Activated CD8-positive, alpha-beta memory T cell treated with anti-CD3 and anti-CD28 coated beads for 36 hours (primary cell): ENCODE results near the gene TCF3. TPM values are rescaled to one million over a fixed set of nuclear protein-coding genes. Genes with fewer than 3 reads are reported as not detected.

Experiments used
- CTCF ChIA-PET: fragments of 350-600 bp; sonication (Branson Sonifier 250); formaldehyde crosslinking; loops from one replicate; lab custom pipeline; 2021; ENCODE audit warnings: antibody characterized with exemption; lab: Charles Lee
- POLR2A ChIA-PET: fragments of 350-600 bp; sonication (Branson Sonifier 250); formaldehyde crosslinking; loops from one replicate; lab custom pipeline; 2021; ENCODE audit warnings: antibody characterized with exemption; lab: Charles Lee
- total RNA-seq, 2 experiments: library from RNA; stranded (reverse); gene quantifications; one replicate each; pipeline ENCODE4 v1.2.3, GENCODE V29; 2021

TCF3 gene
- total RNA-seq, 2 experiments from 2014 or later = 103 to 109 TPM

GRCh38 chr19:1640893-1641448 lies 11.4 kb downstream of the TCF3 start:
- ChIA-PET CTCF (interaction anchor here (0.6 kb wide), 1 partner anchor 20 kb away, joined by 3 read pairs; no protein-coding TSS in a partner anchor), POLR2A (interaction anchor here (0.6 kb wide), 2 partner anchors 24 to 195 kb away, joined by 3 to 4 read pairs; no protein-coding TSS in a partner anchor)

DNA sequence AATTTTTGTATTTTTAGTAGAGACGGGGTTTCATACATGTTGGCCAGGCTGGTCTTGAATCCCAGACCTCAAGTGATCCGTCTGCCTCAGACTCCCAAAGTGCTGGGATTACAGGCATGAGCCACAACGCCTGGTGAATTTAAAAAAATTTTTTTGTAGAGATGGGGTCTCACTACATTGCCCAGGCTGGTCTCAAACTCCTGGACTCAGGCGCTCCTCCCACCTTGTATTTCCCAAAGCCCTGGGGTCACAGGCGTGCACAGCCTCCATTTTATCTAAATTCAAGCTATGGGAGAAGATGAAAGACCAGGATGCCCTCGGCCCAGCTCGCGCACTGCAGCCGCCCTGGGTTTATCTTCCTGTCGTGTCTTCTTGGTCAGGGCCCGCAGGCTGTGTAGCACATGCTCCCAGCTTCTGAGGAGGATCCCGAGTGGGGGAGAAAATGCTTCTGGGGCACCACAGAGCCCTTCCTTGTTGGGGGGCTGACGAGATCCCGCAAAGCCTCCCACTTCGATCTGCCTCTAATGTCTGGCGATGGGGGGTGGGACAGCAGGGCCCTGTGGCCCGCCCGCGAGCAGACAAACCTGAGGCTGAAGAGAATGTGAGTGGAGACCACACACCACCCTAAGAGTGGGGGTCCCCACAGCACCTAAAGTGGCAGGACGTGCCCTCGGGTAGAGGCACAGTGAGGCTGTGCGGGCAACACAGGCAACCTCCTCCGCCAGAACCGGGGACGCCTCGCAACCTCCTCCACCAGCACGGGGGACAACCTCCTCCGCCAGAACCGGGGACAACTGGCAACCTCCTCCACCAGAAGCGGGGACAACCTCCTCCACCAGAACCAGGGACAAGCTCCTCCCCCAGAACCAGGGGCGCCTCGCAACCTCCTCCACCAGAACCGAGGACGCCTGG lies 15.8 kb downstream of the TCF3 start:
- POLR2A ChIA-PET = no interaction called here
- CTCF ChIA-PET = interaction anchor here (0.6 kb wide), 1 partner anchor 195 kb away, joined by 3 read pairs; no protein-coding TSS in a partner anchor

GRCh38 chr19:1634938-1635243 lies 17.5 kb downstream of the TCF3 start:
- ChIA-PET CTCF (interaction anchor here (0.5 kb wide), 1 partner anchor 458 kb away, joined by 3 read pairs; no protein-coding TSS in a partner anchor), POLR2A (interaction anchor here (0.6 kb wide), 1 partner anchor 36 kb away, joined by 3 read pairs; no protein-coding TSS in a partner anchor)

- POLR2A ChIA-PET = interaction anchor here (0.6 kb wide), 1 partner anchor 36 kb away, joined by 3 read pairs; no protein-coding TSS in a partner anchor
- CTCF ChIA-PET = no interaction called here
These were observed 18.0 kb downstream of the TCF3 start for GRCh38 chr19:1634242-1634937.

- POLR2A ChIA-PET = no interaction called here
- CTCF ChIA-PET = no interaction called here
These were observed 19.1 kb downstream of the TCF3 start for GRCh38 chr19:1633269-1633826.

DNA sequence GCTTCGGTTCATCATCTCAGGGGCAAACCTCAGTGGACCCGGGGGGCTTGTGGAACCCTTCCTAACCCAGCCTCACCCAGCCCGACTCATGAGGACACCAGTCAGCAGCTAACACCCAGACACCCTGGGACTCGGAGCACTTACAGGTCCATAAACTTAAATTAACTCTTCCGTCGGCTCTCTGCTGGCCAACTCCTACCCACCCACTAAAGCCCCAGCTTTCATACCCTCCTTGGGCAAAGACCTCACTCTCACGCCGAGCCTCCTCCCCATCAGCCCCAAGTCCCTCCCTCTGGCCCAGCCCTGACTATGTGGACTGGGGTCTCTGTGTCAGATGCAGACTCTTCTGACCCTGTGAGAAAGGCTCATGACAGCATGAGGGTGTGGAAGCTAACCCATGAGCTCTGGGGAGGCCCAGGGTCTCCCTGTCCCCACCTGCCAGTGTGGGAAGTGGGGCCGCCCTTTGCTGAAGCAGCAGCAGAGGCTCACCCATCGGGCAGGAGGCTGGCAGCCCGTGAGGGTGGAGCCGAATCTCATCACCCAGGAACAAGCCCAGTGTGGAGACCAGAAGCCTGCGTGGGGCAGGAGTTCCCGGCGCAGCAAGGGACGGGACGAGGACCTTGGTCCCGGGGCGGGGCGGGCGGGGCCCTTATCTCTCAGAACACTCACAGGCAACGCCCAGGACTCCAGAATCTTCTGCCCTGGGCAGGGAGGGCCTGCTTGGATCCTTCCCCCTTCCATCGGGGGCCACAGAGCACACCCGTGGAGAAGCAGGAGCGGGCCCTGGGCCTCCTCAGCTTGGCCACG lies 19.8 kb downstream of the TCF3 start:
- ChIA-PET POLR2A (no interaction called here), CTCF (no interaction called here)

GRCh38 chr19:1631557-1632100 lies 20.8 kb downstream of the TCF3 start:
- ChIA-PET POLR2A (no interaction called here), CTCF (no interaction called here)

- ChIA-PET POLR2A (no interaction called here), CTCF (interaction anchor here (0.7 kb wide), 1 partner anchor 41 kb away, joined by 3 read pairs; no protein-coding TSS in a partner anchor)
These were observed 21.6 kb downstream of the TCF3 start for GRCh38 chr19:1630811-1631210.

DNA sequence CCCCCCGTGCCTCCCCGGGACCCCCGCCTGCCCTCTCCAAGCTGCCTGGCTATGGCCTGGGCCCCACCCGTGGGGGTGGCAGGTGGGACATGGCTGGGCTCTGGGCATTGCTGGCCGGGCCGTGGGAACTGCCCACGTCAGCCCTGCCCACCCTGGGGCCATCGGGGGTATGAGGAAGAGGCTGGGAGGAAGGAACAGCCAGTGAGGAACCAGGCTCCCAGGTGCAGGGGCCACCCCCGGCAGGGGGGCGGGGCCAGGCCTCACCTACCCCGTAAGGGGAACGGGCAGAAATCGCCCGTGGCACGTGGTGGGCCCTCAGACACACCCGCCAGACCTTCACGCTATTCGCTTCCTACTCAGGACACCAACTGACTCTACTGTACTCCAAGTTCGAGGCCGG lies 22.4 kb downstream of the TCF3 start:
- POLR2A ChIA-PET = no interaction called here
- CTCF ChIA-PET = no interaction called here

GRCh38 chr19:1629256-1629808 lies 23.1 kb downstream of the TCF3 start:
- CTCF ChIA-PET = no interaction called here

DNA sequence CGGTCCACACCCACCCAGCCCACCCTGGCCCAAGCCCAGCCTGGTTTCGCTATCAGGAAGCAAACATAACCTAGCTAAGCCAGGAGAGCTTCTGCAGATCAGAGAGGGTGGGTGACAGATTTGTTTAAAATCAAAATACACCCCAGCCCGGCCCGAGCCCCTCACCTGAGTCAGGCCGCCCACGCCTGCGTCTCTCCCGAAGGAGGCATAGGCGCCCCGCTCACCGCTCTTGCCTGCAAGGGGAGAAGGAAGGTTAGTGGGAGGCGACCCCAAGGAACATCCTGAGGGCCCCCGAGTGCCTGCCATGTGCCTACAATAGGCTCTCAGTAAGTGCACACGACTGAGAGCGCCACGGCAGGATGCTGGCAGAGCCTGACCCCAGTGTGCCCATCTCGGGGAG lies 25.2 kb downstream of the TCF3 start:
- CTCF ChIA-PET = no interaction called here
- POLR2A ChIA-PET = no interaction called here

More at GRCh38 chr19:1629256-1629808, 23.1 kb downstream of the TCF3 start:
- POLR2A ChIA-PET = no interaction called here

DNA sequence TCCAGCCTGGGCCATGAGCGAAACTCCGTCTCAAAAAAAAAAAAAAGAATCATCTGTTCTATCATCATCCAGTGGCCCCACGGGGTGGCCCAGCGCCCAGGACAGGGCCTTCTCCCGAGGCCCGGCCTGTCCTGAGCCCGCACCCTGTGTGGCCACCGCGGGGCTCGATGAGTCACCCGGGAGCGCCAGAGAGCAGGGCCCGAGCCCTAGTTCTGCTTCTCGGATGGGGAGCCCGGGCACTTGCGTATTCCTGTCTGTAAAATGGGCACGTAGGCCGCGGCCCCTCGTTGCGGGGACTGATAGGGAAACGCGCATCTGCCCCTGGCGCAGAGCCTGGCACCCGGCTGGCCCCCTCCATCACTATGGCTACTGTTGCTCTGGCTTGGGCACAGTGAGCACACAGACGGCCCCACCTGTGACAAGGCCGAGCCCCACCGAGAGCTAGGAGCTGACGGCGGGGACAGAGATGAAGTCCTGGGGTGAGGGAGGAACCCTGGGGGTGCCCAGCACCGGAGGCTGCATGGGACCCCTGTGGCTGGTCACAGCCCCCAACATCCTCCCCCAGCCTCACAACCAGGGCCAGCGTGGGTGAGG lies 25.9 kb downstream of the TCF3 start:
- ChIA-PET POLR2A (no interaction called here), CTCF (interaction anchor here (0.7 kb wide), 1 partner anchor 154 kb away, joined by 3 read pairs; no protein-coding TSS in a partner anchor)

DNA sequence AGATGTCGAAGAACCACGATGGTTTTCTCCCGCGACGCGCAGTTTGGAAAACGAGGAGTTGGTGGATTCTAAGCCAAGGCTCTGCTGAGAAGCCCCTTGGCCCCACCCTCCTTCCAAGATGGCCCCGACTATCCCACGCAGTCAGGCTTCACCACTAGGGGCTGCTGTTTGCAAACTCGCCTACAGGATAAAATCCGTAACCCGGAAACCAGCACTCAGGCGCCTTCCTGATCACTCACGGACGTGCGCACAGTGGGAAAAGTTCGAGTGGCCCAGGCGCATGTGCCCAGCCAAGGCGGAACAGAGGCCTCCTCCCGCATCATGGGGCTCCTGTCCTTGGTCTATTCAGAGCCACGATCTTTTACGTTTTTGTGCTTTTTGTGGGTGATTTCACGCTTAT lies 28.0 kb downstream of the TCF3 start:
- CTCF ChIA-PET = interaction anchor here (1.8 kb wide), 1 partner anchor 213 kb away, joined by 4 read pairs; no protein-coding TSS in a partner anchor
- POLR2A ChIA-PET = no interaction called here

DNA sequence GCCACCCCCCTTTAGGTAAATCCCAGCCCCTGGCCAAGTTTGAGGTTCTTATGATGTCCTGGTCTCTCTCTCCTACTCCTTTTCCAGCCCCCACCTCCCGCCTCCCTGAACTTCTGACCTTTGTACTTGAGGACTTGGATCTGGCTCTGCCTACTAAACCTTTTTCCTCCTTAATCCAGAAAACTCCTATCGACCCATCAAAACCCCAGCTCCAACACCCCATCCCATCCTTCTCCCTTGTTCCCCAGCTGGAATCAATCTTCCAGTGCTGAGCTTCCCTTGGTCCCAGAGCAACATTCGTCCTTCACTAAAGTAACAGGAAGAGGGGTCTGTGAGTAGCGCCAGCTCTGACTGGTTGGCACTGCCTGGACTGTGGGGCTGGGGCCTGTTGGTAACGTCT lies 29.9 kb downstream of the TCF3 start:
- ChIA-PET POLR2A (no interaction called here), CTCF (interaction anchor here (1.1 to 1.8 kb wide), 2 partner anchors 17 to 215 kb away, joined by 3 to 4 read pairs; no protein-coding TSS in a partner anchor)

GRCh38 chr19:1622007-1622406 lies 30.4 kb downstream of the TCF3 start:
- ChIA-PET POLR2A (no interaction called here), CTCF (no interaction called here)

DNA sequence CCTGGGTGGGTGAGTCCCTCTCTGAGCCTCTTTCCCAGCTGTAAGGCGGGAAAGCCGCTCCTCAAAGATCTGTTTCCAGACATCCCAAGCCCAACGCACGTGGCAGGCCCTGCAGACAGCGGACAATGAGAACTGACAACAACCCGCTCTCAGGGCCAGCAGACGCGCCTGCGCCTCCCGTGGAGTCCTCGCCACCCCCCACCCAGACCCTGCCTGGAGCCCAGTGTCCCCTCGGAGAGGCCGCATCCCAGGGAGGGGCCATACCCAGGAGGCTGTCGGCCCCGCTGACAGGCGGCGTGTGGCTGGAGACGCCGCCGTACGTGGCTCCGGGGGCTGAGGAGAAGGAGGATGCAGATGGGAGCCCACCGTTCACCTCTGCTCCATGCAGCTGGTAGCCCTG lies 30.8 kb downstream of the TCF3 start:
- POLR2A ChIA-PET = no interaction called here
- CTCF ChIA-PET = no interaction called here

DNA sequence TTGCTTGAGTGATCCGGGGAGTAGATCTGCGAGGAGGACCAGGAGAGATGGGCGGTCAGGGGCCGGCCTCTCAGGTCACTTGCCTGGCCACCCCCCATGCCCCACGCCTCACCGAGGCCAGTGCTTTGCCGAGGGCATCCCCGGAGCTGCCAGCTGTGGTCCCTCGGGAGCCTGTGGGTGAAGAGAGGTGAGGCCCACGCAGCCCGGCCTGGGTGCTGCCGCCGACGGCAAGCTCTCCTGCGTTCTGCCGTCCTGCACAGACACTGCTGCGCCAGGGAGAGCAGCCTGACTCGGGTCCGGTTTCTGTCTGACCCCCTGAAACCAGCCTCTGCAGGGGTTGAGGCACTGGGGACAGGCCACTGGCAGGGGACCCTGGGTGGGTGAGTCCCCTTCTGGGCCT lies 31.4 kb downstream of the TCF3 start:
- CTCF ChIA-PET = no interaction called here

DNA sequence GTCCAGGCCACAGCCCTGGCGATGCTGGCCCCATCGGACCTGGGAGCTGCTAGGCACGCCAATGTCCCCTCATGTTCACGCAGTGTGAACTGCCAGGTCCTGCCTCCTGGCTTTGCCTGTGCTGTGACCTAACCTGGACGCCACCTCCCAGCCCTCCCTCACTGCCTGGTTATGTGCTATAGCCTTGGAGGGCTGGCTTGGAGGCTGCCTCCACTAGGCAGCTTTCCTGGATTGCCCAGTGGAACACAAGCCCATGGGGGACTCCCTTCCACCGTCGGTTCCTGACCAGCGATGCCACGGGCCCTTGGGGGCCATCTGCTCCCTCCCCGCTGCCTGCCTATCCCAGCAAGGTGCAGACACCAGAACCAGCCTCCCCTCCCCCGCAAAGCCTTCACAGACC lies 31.9 kb downstream of the TCF3 start:
- CTCF ChIA-PET = no interaction called here
- POLR2A ChIA-PET = no interaction called here

More for the DNA sequence above, 31.4 kb downstream of the TCF3 start:
- POLR2A ChIA-PET = no interaction called here
